OCI-LY3 (cell line): ENCODE results near the gene NRXN2.

Experiments used
- CTCF ChIP-seq: fragments of 200-600, 300-600 bp; sonication (generic); IDR thresholded peaks from 2 replicates; pipeline ENCODE4 v1.5.1; 2014; ENCODE audit warnings: antibody characterized with exemption, low read length, low read depth
- EZH2phosphoT487 ChIP-seq: fragments of 200-600 bp; shearing (Covaris generic); IDR thresholded peaks from 2 replicates; pipeline ENCODE4 v1.6.1; 2018; ENCODE audit warnings: antibody characterized with exemption, mixed run types, low read depth

GRCh38 chr11:64611176-64611575 lies 111.8 kb downstream of the NRXN2 start:
- TF ChIP-seq CTCF: no peak
- no peak for TF ChIP-seq EZH2phosphoT487
